ENCODE measurements around the gene KRT7.

- no peak for TF ChIP-seq CTCF (conservative IDR thresholded peaks at IDR 0.05)
- no peak for TF ChIP-seq EZH2 (IDR thresholded peaks at IDR 0.05; ENCODE audit: low read depth)
Observed at GRCh38 chr12:52218001-52218400, 15.0 kb upstream of the KRT7 start.
